ENCODE results near the gene ATG7. TPM values are rescaled to one million over a fixed set of nuclear protein-coding genes. Genes with fewer than 3 reads are reported as not detected.

ATG7 gene
- polyA plus RNA-seq, 1 donor (not counting 4 experiments of a cell fraction or from before 2014, with no cell fraction given), result 27.9 TPM

DNA sequence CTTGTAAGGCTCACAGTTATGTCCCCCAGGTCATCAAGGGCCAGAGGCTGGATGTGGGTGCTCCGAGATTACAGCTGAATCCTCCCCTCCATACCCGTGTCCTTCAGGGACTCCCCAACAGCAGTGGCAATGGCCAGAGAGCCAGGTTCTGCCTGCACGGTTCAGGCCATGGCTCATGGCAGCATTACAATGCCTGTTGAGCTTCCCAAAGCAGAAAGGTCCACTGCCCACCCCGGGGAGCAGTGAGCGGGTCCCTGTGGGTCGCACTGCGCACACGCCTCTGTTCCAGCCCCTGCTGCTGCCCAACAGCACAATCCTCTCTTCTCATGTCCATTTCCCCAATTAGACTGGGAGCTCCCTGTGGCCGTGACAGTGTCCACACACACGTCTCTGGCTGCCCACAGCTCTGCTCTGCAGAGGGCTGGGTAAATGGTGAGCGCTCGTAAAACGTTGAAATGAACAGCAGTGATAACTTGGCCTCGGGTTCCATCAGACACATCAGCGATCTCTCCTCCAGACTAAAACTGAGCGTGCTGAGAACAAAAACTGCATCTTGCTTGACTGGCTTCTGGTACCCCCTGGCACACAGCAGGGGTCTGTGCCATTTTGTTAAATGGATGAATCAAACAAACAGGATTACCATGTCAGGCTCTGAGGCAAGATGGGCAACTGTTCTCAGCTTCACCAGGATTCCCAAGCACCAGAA, 291.1 kb downstream of the ATG7 start:
- FAIRE-seq (no peak), DNase-seq (ENCODE audit: low read depth, low spot score) (no peak)
- H3K9ac ChIP-seq (ENCODE audit: control insufficient read depth, extremely low read depth, insufficient read depth, low read length), result no peak overlapping the region
- peaks cover 26% of the 10 kb centered on the region for H3K79me2 ChIP-seq (ENCODE audit: control insufficient read depth, insufficient read depth, low read length)
- H2AFZ ChIP-seq (ENCODE audit: control insufficient read depth, low read length), result no peak overlapping the region
- H3K9me1 ChIP-seq (ENCODE audit: control insufficient read depth, extremely low read depth, insufficient read depth, low read length), result no peaks in the 10 kb centered on the region
- no peak overlapping the region for H3K4me2 ChIP-seq (ENCODE audit: control insufficient read depth, extremely low read depth, insufficient read depth, low read depth, low read length)
- TF ChIP-seq, protein P1, sequence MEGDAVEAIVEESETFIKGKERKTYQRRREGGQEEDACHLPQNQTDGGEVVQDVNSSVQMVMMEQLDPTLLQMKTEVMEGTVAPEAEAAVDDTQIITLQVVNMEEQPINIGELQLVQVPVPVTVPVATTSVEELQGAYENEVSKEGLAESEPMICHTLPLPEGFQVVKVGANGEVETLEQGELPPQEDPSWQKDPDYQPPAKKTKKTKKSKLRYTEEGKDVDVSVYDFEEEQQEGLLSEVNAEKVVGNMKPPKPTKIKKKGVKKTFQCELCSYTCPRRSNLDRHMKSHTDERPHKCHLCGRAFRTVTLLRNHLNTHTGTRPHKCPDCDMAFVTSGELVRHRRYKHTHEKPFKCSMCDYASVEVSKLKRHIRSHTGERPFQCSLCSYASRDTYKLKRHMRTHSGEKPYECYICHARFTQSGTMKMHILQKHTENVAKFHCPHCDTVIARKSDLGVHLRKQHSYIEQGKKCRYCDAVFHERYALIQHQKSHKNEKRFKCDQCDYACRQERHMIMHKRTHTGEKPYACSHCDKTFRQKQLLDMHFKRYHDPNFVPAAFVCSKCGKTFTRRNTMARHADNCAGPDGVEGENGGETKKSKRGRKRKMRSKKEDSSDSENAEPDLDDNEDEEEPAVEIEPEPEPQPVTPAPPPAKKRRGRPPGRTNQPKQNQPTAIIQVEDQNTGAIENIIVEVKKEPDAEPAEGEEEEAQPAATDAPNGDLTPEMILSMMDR (optimal IDR thresholded peaks at IDR 0.05 in 1 of 3, IDR thresholded peaks at IDR 0.05 in 1 of 3, conservative IDR thresholded peaks at IDR 0.05 in 1 of 3; ENCODE audit: extremely low read depth in 1 of 3, insufficient read depth in 2 of 3, low read length in 3 of 3), result no peak
- no peak for TF ChIP-seq EZH2 (IDR thresholded peaks at IDR 0.05; ENCODE audit: low read length)
- peaks cover 29% of the 10 kb centered on the region for H3K4me1 ChIP-seq (ENCODE audit: control insufficient read depth, extremely low read depth, insufficient read depth, low read length)
- peaks cover 9 to 20% of the 10 kb centered on the region in 2 experiments for H3K36me3 ChIP-seq (ENCODE audit: control insufficient read depth in 2 of 2, extremely low read depth in 1 of 2, insufficient read depth in 2 of 2, low read length in 2 of 2)
- no peaks in the 10 kb centered on the region for H3K27me3 ChIP-seq (ENCODE audit: control insufficient read depth, extremely low read depth, insufficient read depth, low read length)
- no peak overlapping the region for H3K4me3 ChIP-seq (ENCODE audit: control insufficient read depth in 2 of 3, extremely low read depth in 1 of 3, insufficient read depth in 2 of 3, low read depth in 1 of 3, low read length in 3 of 3)
- no peak overlapping the region for H3K27ac ChIP-seq (ENCODE audit: control insufficient read depth, insufficient read depth, low read length)
- dilution Hi-C loops (cut with MboI; ENCODE audit: extremely low pct_ligation_motif_present, low sequenced_read_pairs), result no loop called here
- H3K9me3 ChIP-seq (ENCODE audit: control insufficient read depth, low read depth, low read length), result no peaks in the 10 kb centered on the region
- peaks cover 5% of the 10 kb centered on the region for H4K20me1 ChIP-seq (ENCODE audit: control insufficient read depth, extremely low read depth, insufficient read depth, low read length)

DNA sequence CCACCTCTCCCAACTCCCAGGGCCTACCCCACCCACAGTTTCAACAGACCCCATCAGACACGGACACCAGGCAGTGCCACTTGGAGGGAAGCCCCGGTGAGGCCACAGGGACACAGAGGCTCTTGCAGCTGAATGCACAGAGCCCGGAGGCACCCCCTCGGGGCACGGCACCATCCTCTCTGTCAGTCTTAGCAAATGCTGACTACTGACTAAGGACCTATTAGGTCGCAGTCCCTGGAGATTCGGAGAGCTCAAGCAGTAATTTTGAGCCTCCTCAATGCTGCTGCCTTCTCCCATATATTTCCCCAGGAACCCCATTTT, 291.6 kb downstream of the ATG7 start:
- H3K36me3 ChIP-seq (ENCODE audit: control insufficient read depth in 2 of 2, extremely low read depth in 1 of 2, insufficient read depth in 2 of 2, low read length in 2 of 2), result peaks cover 9 to 20% of the 10 kb centered on the region in 2 experiments
- H3K9me3 ChIP-seq (ENCODE audit: control insufficient read depth, low read depth, low read length), result no peaks in the 10 kb centered on the region

More for the DNA sequence above, 291.6 kb downstream of the ATG7 start:
- Histone ChIP-seq H4K20me1 (ENCODE audit: control insufficient read depth, extremely low read depth, insufficient read depth, low read length) (peaks cover 5% of the 10 kb centered on the region), H3K27me3 (ENCODE audit: control insufficient read depth, extremely low read depth, insufficient read depth, low read length) (no peaks in the 10 kb centered on the region), H3K4me1 (ENCODE audit: control insufficient read depth, extremely low read depth, insufficient read depth, low read length) (peaks cover 31% of the 10 kb centered on the region), H3K79me2 (ENCODE audit: control insufficient read depth, insufficient read depth, low read length) (peaks cover 29% of the 10 kb centered on the region), H3K4me2 (ENCODE audit: control insufficient read depth, extremely low read depth, insufficient read depth, low read depth, low read length) (no peak overlapping the region), H3K9ac (ENCODE audit: control insufficient read depth, extremely low read depth, insufficient read depth, low read length) (no peak overlapping the region), H3K4me3 (ENCODE audit: control insufficient read depth in 2 of 3, extremely low read depth in 1 of 3, insufficient read depth in 2 of 3, low read depth in 1 of 3, low read length in 3 of 3) (no peak overlapping the region), H2AFZ (ENCODE audit: control insufficient read depth, low read length) (no peak overlapping the region), H3K9me1 (ENCODE audit: control insufficient read depth, extremely low read depth, insufficient read depth, low read length) (no peaks in the 10 kb centered on the region), H3K27ac (ENCODE audit: control insufficient read depth, insufficient read depth, low read length) (no peak overlapping the region)
- no peak for TF ChIP-seq EZH2 (IDR thresholded peaks at IDR 0.05; ENCODE audit: low read length)
- TF ChIP-seq, protein P1 (optimal IDR thresholded peaks at IDR 0.05 in 1 of 3, IDR thresholded peaks at IDR 0.05 in 1 of 3, conservative IDR thresholded peaks at IDR 0.05 in 1 of 3; ENCODE audit: extremely low read depth in 1 of 3, insufficient read depth in 2 of 3, low read length in 3 of 3), result no peak
- DNase-seq (ENCODE audit: low read depth, low spot score) (no peak), FAIRE-seq (no peak)
- dilution Hi-C loops (cut with MboI; ENCODE audit: extremely low pct_ligation_motif_present, low sequenced_read_pairs), result no loop called here

Measured in keratinocyte (primary cell).